ENCODE data around the gene XPO1. TPM values are rescaled to one million over a fixed set of nuclear protein-coding genes. Genes with fewer than 3 reads are reported as not detected.

Gene XPO1
- total and polyA plus RNA-seq, 4 donors = 15.0 to 149 (median 41.3) TPM

GRCh38 chr2:61512768-61513398 is 25.3 kb downstream of the XPO1 start:
- Histone ChIP-seq H3K4me3 (ENCODE audit: low read depth in 1 of 3, low read length in 3 of 3) (no peak overlapping the region), H3K27me3 (ENCODE audit: control insufficient read depth in 4 of 4, insufficient read depth in 4 of 4, low read length in 3 of 4) (no peaks in the 10 kb centered on the region), H3K4me1 (ENCODE audit: control insufficient read depth in 4 of 4, insufficient read depth in 4 of 4, low read length in 3 of 4) (no peaks in the 10 kb centered on the region), H3K27ac (ENCODE audit: low read depth in 1 of 2, low read length in 2 of 2) (no peak overlapping the region), H3K36me3 (ENCODE audit: control insufficient read depth in 4 of 4, insufficient read depth in 3 of 4, low read depth in 1 of 4, low read length in 3 of 4) (peaks cover 14 to 38% (median 22%) of the 10 kb centered on the region in 4 donors), H3K9me3 (ENCODE audit: control insufficient read depth in 4 of 4, low read length in 3 of 4) (no peaks in the 10 kb centered on the region), H3K9ac (ENCODE audit: low read depth in 1 of 2, low read length in 2 of 2) (no peak overlapping the region)
- TF ChIP-seq REST (IDR thresholded peaks at IDR 0.05) = no peak
- no peak for TF ChIP-seq RAD21 (IDR thresholded peaks at IDR 0.05)
- TF ChIP-seq NR2F2 (IDR thresholded peaks at IDR 0.05) = no peak
- TF ChIP-seq SP1 (IDR thresholded peaks at IDR 0.05) = no peak
- no peak for TF ChIP-seq GABPA (IDR thresholded peaks at IDR 0.05 in 1 of 2, conservative IDR thresholded peaks at IDR 0.05 in 1 of 2)
- no peak for TF ChIP-seq EGR1 (IDR thresholded peaks at IDR 0.05; ENCODE audit: low read depth in 2 of 2)
- TF ChIP-seq ATF3 (IDR thresholded peaks at IDR 0.05) = no peak
- TF ChIP-seq FOXA2 (IDR thresholded peaks at IDR 0.05) = no peak
- no peak for TF ChIP-seq RXRA (IDR thresholded peaks at IDR 0.05)
- TF ChIP-seq, protein P1, sequence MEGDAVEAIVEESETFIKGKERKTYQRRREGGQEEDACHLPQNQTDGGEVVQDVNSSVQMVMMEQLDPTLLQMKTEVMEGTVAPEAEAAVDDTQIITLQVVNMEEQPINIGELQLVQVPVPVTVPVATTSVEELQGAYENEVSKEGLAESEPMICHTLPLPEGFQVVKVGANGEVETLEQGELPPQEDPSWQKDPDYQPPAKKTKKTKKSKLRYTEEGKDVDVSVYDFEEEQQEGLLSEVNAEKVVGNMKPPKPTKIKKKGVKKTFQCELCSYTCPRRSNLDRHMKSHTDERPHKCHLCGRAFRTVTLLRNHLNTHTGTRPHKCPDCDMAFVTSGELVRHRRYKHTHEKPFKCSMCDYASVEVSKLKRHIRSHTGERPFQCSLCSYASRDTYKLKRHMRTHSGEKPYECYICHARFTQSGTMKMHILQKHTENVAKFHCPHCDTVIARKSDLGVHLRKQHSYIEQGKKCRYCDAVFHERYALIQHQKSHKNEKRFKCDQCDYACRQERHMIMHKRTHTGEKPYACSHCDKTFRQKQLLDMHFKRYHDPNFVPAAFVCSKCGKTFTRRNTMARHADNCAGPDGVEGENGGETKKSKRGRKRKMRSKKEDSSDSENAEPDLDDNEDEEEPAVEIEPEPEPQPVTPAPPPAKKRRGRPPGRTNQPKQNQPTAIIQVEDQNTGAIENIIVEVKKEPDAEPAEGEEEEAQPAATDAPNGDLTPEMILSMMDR (IDR thresholded peaks at IDR 0.05; ENCODE audit: low read depth, low read length, missing input control) = no peak
- no peak for TF ChIP-seq YY1 (IDR thresholded peaks at IDR 0.05)
- no peak for TF ChIP-seq FOXA1 (IDR thresholded peaks at IDR 0.05)
- TF ChIP-seq, protein P2, sequence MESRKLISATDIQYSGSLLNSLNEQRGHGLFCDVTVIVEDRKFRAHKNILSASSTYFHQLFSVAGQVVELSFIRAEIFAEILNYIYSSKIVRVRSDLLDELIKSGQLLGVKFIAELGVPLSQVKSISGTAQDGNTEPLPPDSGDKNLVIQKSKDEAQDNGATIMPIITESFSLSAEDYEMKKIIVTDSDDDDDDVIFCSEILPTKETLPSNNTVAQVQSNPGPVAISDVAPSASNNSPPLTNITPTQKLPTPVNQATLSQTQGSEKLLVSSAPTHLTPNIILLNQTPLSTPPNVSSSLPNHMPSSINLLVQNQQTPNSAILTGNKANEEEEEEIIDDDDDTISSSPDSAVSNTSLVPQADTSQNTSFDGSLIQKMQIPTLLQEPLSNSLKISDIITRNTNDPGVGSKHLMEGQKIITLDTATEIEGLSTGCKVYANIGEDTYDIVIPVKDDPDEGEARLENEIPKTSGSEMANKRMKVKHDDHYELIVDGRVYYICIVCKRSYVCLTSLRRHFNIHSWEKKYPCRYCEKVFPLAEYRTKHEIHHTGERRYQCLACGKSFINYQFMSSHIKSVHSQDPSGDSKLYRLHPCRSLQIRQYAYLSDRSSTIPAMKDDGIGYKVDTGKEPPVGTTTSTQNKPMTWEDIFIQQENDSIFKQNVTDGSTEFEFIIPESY (IDR thresholded peaks at IDR 0.05) = no peak
- TF ChIP-seq JUND (IDR thresholded peaks at IDR 0.05) = no peak
- TF ChIP-seq HNF4G (IDR thresholded peaks at IDR 0.05) = no peak
- TF ChIP-seq, protein P3, sequence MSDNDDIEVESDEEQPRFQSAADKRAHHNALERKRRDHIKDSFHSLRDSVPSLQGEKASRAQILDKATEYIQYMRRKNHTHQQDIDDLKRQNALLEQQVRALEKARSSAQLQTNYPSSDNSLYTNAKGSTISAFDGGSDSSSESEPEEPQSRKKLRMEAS (IDR thresholded peaks at IDR 0.05) = no peak
- no peak for TF ChIP-seq HNF4A (conservative IDR thresholded peaks at IDR 0.05)
- no peak for TF ChIP-seq TAF1 (conservative IDR thresholded peaks at IDR 0.05)
- 88% methylated on average over 12 of the region's 12 CpGs for WGBS
- no peak for DNase-seq (ENCODE audit: low spot score)
